ENCODE measurements around the gene YARS1. TPM values are rescaled to one million over a fixed set of nuclear protein-coding genes. Genes with fewer than 3 reads are reported as not detected.

The YARS1 gene
- total and polyA plus RNA-seq, 2 of the 13 experiments (the other 11 are each of a cell fraction or from before 2014, with no cell fraction given) = 50.1 to 113 TPM

GRCh38 chr1:32728413-32729077 is 88.6 kb downstream of the YARS1 start:
- Histone ChIP-seq H3K4me3 (replicated peaks in 1 of 3; ENCODE audit: insufficient read depth in 1 of 3, low read depth in 2 of 3, low read length in 3 of 3) (no peak overlapping the region), H2AFZ (ENCODE audit: low read length) (no peak overlapping the region), H4K20me1 (ENCODE audit: insufficient read depth, low read length) (no peaks in the 10 kb centered on the region), H3K9me3 (ENCODE audit: low read length) (no peaks in the 10 kb centered on the region), H3K27ac (ENCODE audit: extremely low read length, insufficient read depth, low read length) (no peak overlapping the region), H3K9ac (ENCODE audit: insufficient read depth, low read depth, low read length) (no peak overlapping the region), H3K27me3 (ENCODE audit: control insufficient read depth in 1 of 2, insufficient read depth in 2 of 2, low read length in 2 of 2) (peaks cover 2 to 10% of the 10 kb centered on the region in 2 experiments; a peak in 2 of 5 replicates), H3K79me2 (ENCODE audit: insufficient read depth, low read length) (no peaks in the 10 kb centered on the region), H3K4me1 (ENCODE audit: insufficient read depth, low read length) (peaks cover 46% of the 10 kb centered on the region), H3K36me3 (replicated peaks in 1 of 2; ENCODE audit: control insufficient read depth in 1 of 2, insufficient read depth in 2 of 2, low read length in 2 of 2) (no peaks in the 10 kb centered on the region), H3K4me2 (ENCODE audit: low read depth, low read length) (no peak overlapping the region)
- intact Hi-C loops (cut with micrococcal nuclease; ENCODE audit: unreplicated experiment) = no loop called here
- TF ChIP-seq THAP9 (CRISPR knock-in tag; IDR thresholded peaks at IDR 0.05; ENCODE audit: borderline replicate concordance) (no peak), ZNF768 (CRISPR knock-in tag; IDR thresholded peaks at IDR 0.05) (peak; percentile 62; the same call in 1 of the 2 replicates)
- no peak for ATAC-seq
- no peak for DNase-seq (ENCODE audit: low spot score)
- CTCF ChIA-PET (ENCODE audit: low intra/inter-chr PET ratio, low total read pairs) = interaction anchor here (2.2 kb wide), 1 partner anchor 17 kb away, joined by 6 read pairs; no protein-coding TSS in a partner anchor
- in situ Hi-C loops (cut with HindIII; ENCODE audit: extremely low pct_ligation_motif_present, low pct_unique_long_range_greater_than_20kb) = no loop called here
- POLR2A ChIA-PET = interaction anchor here (0.9 to 2.0 kb wide), 6 partner anchors 9 to 78 kb away, joined by 4 to 9 read pairs (median 6); partner anchors contain the start of gene RBBP4
- no peak for FAIRE-seq
- BruUV-seq (replicated peaks) = no TSS peak
- 48% methylated on average over 7 of the region's 7 CpGs for WGBS (ENCODE audit: low lambda C conversion rate)

GRCh38 chr1:32727876-32728275 is 89.3 kb downstream of the YARS1 start:
- H3K9me3 ChIP-seq (ENCODE audit: low read length) = no peaks in the 10 kb centered on the region
- no peak overlapping the region for H3K4me2 ChIP-seq (ENCODE audit: low read depth, low read length)
- no peaks in the 10 kb centered on the region for H3K36me3 ChIP-seq (replicated peaks in 1 of 2; ENCODE audit: control insufficient read depth in 1 of 2, insufficient read depth in 2 of 2, low read length in 2 of 2)
- in situ Hi-C loops (cut with HindIII; ENCODE audit: extremely low pct_ligation_motif_present, low pct_unique_long_range_greater_than_20kb) (no loop called here), intact Hi-C loops (cut with micrococcal nuclease; ENCODE audit: unreplicated experiment) (no loop called here)
- no peak for DNase-seq (ENCODE audit: low spot score)
- H3K79me2 ChIP-seq (ENCODE audit: insufficient read depth, low read length) = no peaks in the 10 kb centered on the region
- H3K4me3 ChIP-seq (replicated peaks in 1 of 3; ENCODE audit: insufficient read depth in 1 of 3, low read depth in 2 of 3, low read length in 3 of 3) = no peak overlapping the region
- no peak overlapping the region for H3K9ac ChIP-seq (ENCODE audit: insufficient read depth, low read depth, low read length)
- WGBS (ENCODE audit: low lambda C conversion rate) = 56% methylated on average over 1 of the region's 1 CpG
- ChIA-PET POLR2A (interaction anchor here (0.9 to 1.5 kb wide), 2 partner anchors 12 to 32 kb away, joined by 5 to 9 read pairs; no protein-coding TSS in a partner anchor), CTCF (ENCODE audit: low intra/inter-chr PET ratio, low total read pairs) (no interaction called here)
- FAIRE-seq = no peak
- H2AFZ ChIP-seq (ENCODE audit: low read length) = no peak overlapping the region
- ATAC-seq = no peak
- peaks cover 41% of the 10 kb centered on the region for H3K4me1 ChIP-seq (ENCODE audit: insufficient read depth, low read length)
- no peaks in the 10 kb centered on the region for H4K20me1 ChIP-seq (ENCODE audit: insufficient read depth, low read length)
- no TSS peak for BruUV-seq (replicated peaks)
- H3K27ac ChIP-seq (ENCODE audit: extremely low read length, insufficient read depth, low read length) = no peak overlapping the region
- peaks cover 2 to 10% of the 10 kb centered on the region in 2 experiments; a peak in 2 of 5 replicates for H3K27me3 ChIP-seq (ENCODE audit: control insufficient read depth in 1 of 2, insufficient read depth in 2 of 2, low read length in 2 of 2)
- TF ChIP-seq PAXIP1 (CRISPR knock-in tag; conservative IDR thresholded peaks at IDR 0.05) (no peak), ZNF703 (CRISPR knock-in tag; IDR thresholded peaks at IDR 0.05; ENCODE audit: borderline replicate concordance) (no peak), SNRNP70 (IDR thresholded peaks at IDR 0.05; ENCODE audit: low read depth, low read length) (no peak), ZHX1 (CRISPR knock-in tag; IDR thresholded peaks at IDR 0.05; ENCODE audit: low read depth) (no peak)

Data from HepG2 (cell line).